Measurements from ENCODE around the gene SLC22A12. TPM values are rescaled to one million over a fixed set of nuclear protein-coding genes. Genes with fewer than 3 reads are reported as not detected.

SLC22A12 gene
- polyA plus RNA-seq, 1 of the 3 experiments (the other 2 are of a cell fraction), result not detected

DNA sequence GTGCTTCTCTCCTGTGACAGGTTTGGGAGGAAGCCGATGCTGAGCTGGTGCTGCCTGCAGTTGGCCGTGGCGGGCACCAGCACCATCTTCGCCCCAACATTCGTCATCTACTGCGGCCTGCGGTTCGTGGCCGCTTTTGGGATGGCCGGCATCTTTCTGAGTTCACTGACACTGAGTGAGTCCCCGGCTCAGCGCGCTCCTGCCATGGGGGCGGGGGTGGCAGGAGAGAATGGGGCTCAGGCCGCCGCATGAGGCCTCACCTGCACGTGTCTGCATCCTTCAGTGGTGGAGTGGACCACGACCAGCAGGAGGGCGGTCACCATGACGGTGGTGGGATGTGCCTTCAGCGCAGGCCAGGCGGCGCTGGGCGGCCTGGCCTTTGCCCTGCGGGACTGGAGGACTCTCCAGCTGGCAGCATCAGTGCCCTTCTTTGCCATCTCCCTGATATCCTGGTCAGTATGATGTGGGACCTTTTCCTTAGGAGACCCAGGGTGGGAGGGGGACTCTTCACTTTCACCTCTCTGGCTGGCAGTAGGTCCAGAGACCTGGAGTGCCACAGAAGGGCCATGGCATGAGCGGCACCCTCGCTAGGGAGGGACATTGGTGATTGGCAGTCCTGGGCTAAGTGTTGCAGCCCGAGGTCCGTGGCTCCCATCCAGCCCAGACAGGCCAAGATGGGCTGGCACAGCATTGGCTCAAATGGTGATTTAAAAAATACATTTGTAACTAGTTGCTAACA lies 28.9 kb upstream of the SLC22A12 start:
- TF ChIP-seq TEAD4 (IDR thresholded peaks at IDR 0.05; ENCODE audit: borderline replicate concordance, insufficient read depth) (no peak), NRF1 (IDR thresholded peaks at IDR 0.05; ENCODE audit: low read depth, low read length) (no peak), GABPA (IDR thresholded peaks at IDR 0.05; ENCODE audit: low read depth) (no peak), RFX5 (IDR thresholded peaks at IDR 0.05; ENCODE audit: low read length) (no peak), MEF2A (IDR thresholded peaks at IDR 0.05; ENCODE audit: borderline replicate concordance, low read depth) (no peak)
- TF ChIP-seq, protein P1, sequence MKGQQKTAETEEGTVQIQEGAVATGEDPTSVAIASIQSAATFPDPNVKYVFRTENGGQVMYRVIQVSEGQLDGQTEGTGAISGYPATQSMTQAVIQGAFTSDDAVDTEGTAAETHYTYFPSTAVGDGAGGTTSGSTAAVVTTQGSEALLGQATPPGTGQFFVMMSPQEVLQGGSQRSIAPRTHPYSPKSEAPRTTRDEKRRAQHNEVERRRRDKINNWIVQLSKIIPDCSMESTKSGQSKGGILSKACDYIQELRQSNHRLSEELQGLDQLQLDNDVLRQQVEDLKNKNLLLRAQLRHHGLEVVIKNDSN (IDR thresholded peaks at IDR 0.05; ENCODE audit: borderline replicate concordance, low read depth), result no peak
- TF ChIP-seq, protein P2, sequence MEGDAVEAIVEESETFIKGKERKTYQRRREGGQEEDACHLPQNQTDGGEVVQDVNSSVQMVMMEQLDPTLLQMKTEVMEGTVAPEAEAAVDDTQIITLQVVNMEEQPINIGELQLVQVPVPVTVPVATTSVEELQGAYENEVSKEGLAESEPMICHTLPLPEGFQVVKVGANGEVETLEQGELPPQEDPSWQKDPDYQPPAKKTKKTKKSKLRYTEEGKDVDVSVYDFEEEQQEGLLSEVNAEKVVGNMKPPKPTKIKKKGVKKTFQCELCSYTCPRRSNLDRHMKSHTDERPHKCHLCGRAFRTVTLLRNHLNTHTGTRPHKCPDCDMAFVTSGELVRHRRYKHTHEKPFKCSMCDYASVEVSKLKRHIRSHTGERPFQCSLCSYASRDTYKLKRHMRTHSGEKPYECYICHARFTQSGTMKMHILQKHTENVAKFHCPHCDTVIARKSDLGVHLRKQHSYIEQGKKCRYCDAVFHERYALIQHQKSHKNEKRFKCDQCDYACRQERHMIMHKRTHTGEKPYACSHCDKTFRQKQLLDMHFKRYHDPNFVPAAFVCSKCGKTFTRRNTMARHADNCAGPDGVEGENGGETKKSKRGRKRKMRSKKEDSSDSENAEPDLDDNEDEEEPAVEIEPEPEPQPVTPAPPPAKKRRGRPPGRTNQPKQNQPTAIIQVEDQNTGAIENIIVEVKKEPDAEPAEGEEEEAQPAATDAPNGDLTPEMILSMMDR (IDR thresholded peaks at IDR 0.05), result no peak
- Histone ChIP-seq H3K9ac (no peak overlapping the region), H3K9me3 (no peaks in the 10 kb centered on the region), H3F3A (replicated peaks; ENCODE audit: insufficient read depth) (no peaks in the 10 kb centered on the region), H3K4me3 (ENCODE audit: low read depth in 2 of 2, low read length in 1 of 2) (no peak overlapping the region), H3K9me2 (no peaks in the 10 kb centered on the region), H2AFZ (ENCODE audit: low read depth) (no peak overlapping the region), H3K4me1 (ENCODE audit: control insufficient read depth in 1 of 2, insufficient read depth in 2 of 2, low read depth in 1 of 2, low read length in 1 of 2) (peaks cover 0 to 5% of the 10 kb centered on the region in 2 experiments; a peak in 2 of 4 replicates), H3K4me2 (no peak overlapping the region), H3K27me3 (ENCODE audit: insufficient read depth) (no peaks in the 10 kb centered on the region), H4K20me1 (ENCODE audit: insufficient read depth) (no peaks in the 10 kb centered on the region), H3K27ac (ENCODE audit: low read depth in 2 of 2, low read length in 1 of 2) (no peak overlapping the region), H3K79me2 (ENCODE audit: insufficient read depth) (no peaks in the 10 kb centered on the region), H3K36me3 (replicated peaks in 1 of 2; ENCODE audit: control insufficient read depth in 1 of 2, insufficient read depth in 2 of 2, low read length in 1 of 2) (no peaks in the 10 kb centered on the region)
- 74% methylated on average over 19 of the region's 29 CpGs for WGBS (ENCODE audit: low lambda C conversion rate)
- DNase-seq, result no peak
- POLR2A ChIA-PET, result no interaction called here
- CTCF ChIA-PET, result interaction anchor here (1.0 to 1.6 kb wide), 2 partner anchors 81 to 113 kb away, joined by 3 to 5 read pairs; no protein-coding TSS in a partner anchor

DNA sequence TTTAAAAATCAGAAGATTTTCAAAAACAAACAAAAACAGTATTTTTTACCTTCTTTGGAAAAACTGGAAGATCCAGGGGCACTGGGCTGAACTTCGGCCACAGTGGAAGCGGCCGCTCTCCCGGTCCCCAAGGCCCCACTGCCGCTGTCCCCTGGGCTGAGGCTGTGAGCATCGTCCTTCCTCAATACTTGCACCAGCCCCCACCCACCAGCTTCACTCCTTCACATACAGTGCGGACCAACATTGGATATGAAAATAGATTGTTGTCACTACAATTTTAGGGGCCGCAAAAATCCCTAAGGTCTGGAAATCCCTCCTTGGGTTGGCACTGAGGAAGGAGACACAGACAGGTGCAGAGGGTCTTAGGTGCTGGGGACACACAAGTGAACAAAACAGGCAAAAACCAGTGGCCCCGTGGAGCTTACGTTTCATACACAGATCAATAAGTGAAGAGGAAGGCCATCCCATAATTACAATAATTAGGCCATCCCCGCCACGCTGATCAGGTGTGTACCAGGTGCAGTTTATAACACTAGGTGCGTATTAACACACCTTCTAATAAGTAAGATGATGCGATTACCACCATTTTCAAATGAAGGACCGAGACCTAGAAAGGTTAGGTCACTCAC lies 28.2 kb upstream of the SLC22A12 start:
- Histone ChIP-seq H3K27me3 (ENCODE audit: insufficient read depth) (no peaks in the 10 kb centered on the region), H3K4me2 (no peak overlapping the region), H2AFZ (ENCODE audit: low read depth) (no peak overlapping the region), H3K4me3 (ENCODE audit: low read depth in 2 of 2, low read length in 1 of 2) (no peak overlapping the region), H3F3A (replicated peaks; ENCODE audit: insufficient read depth) (no peaks in the 10 kb centered on the region), H3K4me1 (ENCODE audit: control insufficient read depth in 1 of 2, insufficient read depth in 2 of 2, low read depth in 1 of 2, low read length in 1 of 2) (peaks cover 0 to 10% of the 10 kb centered on the region in 2 experiments; a peak in 2 of 4 replicates), H3K9ac (no peak overlapping the region), H3K9me3 (no peaks in the 10 kb centered on the region), H3K27ac (ENCODE audit: low read depth in 2 of 2, low read length in 1 of 2) (no peak overlapping the region), H4K20me1 (ENCODE audit: insufficient read depth) (no peaks in the 10 kb centered on the region), H3K36me3 (replicated peaks in 1 of 2; ENCODE audit: control insufficient read depth in 1 of 2, insufficient read depth in 2 of 2, low read length in 1 of 2) (no peaks in the 10 kb centered on the region), H3K9me2 (no peaks in the 10 kb centered on the region), H3K79me2 (ENCODE audit: insufficient read depth) (no peaks in the 10 kb centered on the region)
- DNase-seq, result no peak
- POLR2A ChIA-PET, result no interaction called here
- 73% methylated on average over 15 of the region's 15 CpGs for WGBS (ENCODE audit: low lambda C conversion rate)
- CTCF ChIA-PET, result interaction anchor here (1.6 kb wide), 1 partner anchor 114 kb away, joined by 5 read pairs; no protein-coding TSS in a partner anchor
- no peak for TF ChIP-seq RCOR1 (IDR thresholded peaks at IDR 0.05; ENCODE audit: low read length)
- TF ChIP-seq NRF1 (IDR thresholded peaks at IDR 0.05; ENCODE audit: low read depth, low read length), result no peak
- TF ChIP-seq FOXJ3 (CRISPR knock-in tag; IDR thresholded peaks at IDR 0.05), result no peak
- TF ChIP-seq FOSL2 (IDR thresholded peaks at IDR 0.05; ENCODE audit: borderline replicate concordance, low read depth), result no peak
- no peak for TF ChIP-seq RAD21 (IDR thresholded peaks at IDR 0.05; ENCODE audit: low read length)
- TF ChIP-seq, protein P3, sequence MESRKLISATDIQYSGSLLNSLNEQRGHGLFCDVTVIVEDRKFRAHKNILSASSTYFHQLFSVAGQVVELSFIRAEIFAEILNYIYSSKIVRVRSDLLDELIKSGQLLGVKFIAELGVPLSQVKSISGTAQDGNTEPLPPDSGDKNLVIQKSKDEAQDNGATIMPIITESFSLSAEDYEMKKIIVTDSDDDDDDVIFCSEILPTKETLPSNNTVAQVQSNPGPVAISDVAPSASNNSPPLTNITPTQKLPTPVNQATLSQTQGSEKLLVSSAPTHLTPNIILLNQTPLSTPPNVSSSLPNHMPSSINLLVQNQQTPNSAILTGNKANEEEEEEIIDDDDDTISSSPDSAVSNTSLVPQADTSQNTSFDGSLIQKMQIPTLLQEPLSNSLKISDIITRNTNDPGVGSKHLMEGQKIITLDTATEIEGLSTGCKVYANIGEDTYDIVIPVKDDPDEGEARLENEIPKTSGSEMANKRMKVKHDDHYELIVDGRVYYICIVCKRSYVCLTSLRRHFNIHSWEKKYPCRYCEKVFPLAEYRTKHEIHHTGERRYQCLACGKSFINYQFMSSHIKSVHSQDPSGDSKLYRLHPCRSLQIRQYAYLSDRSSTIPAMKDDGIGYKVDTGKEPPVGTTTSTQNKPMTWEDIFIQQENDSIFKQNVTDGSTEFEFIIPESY (IDR thresholded peaks at IDR 0.05; ENCODE audit: borderline replicate concordance, low read depth), result no peak
- TF ChIP-seq RXRA (IDR thresholded peaks at IDR 0.05; ENCODE audit: borderline replicate concordance, low read depth), result no peak
- no peak for TF ChIP-seq YY1 (IDR thresholded peaks at IDR 0.05; ENCODE audit: low read depth)
- TF ChIP-seq TAF1 (IDR thresholded peaks at IDR 0.05; ENCODE audit: borderline replicate concordance, low read depth, low read length), result no peak
- TF ChIP-seq EP300 (IDR thresholded peaks at IDR 0.05; ENCODE audit: borderline replicate concordance in 1 of 2, low read depth in 1 of 2, low read length in 1 of 2), result no peak
- no peak for TF ChIP-seq MEF2A (IDR thresholded peaks at IDR 0.05; ENCODE audit: borderline replicate concordance, low read depth)
- TF ChIP-seq JUND (IDR thresholded peaks at IDR 0.05), result no peak
- TF ChIP-seq, protein P1 (IDR thresholded peaks at IDR 0.05; ENCODE audit: borderline replicate concordance, low read depth), result no peak
- TF ChIP-seq GATA2 (CRISPR knock-in tag; IDR thresholded peaks at IDR 0.05), result no peak
- TF ChIP-seq, protein P4, sequence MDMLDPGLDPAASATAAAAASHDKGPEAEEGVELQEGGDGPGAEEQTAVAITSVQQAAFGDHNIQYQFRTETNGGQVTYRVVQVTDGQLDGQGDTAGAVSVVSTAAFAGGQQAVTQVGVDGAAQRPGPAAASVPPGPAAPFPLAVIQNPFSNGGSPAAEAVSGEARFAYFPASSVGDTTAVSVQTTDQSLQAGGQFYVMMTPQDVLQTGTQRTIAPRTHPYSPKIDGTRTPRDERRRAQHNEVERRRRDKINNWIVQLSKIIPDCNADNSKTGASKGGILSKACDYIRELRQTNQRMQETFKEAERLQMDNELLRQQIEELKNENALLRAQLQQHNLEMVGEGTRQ (IDR thresholded peaks at IDR 0.05; ENCODE audit: borderline replicate concordance, low read depth, low read length), result no peak
